ENCODE results near the gene RHOBTB3. TPM values are rescaled to one million over a fixed set of nuclear protein-coding genes. Genes with fewer than 3 reads are reported as not detected.
A peak's percentile ranks its signal among the peaks of the same experiment; 100 is the strongest.

The RHOBTB3 gene
- total RNA-seq, 1 donor = 314 TPM

DNA sequence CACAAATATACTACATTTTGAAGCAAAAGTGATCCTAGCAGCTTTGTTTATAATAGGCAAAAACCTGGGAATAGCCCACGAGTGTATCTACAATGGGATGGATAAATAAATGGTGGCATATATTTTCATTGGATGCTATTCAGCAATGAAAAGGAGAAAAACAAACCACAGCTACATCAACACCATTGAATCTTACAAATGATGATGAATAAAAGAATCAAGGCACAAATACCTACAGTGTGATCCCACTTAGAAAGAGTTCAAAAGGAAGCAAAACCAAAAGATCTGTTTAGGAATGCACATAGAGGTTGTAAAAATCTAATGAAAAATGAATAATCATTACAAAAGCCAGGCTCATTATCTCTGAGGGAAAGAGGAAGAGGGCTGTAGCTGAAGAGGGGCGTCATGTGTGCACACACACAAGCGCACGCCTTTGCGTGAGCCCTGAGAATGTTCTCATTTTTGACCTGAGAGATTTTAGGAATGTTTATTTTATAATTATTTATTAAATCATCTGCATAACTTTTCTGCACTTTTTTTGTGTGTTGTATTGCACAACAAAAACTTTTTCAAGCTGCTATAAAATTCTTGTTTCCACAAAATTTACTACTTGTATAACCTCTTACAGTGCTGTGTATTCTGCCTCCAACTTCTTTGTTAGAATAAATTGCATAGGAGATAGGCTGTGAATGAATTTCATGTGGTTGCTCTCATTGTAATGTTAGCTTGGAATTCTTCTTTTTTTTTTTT is 5.9 kb upstream of the RHOBTB3 start:
- H3K4me1 ChIP-seq (ENCODE audit: insufficient read depth, low read length) = peaks cover 68% of the 10 kb centered on the region
- H3K4me3 ChIP-seq (ENCODE audit: insufficient read depth, low read length) = no peak overlapping the region

DNA sequence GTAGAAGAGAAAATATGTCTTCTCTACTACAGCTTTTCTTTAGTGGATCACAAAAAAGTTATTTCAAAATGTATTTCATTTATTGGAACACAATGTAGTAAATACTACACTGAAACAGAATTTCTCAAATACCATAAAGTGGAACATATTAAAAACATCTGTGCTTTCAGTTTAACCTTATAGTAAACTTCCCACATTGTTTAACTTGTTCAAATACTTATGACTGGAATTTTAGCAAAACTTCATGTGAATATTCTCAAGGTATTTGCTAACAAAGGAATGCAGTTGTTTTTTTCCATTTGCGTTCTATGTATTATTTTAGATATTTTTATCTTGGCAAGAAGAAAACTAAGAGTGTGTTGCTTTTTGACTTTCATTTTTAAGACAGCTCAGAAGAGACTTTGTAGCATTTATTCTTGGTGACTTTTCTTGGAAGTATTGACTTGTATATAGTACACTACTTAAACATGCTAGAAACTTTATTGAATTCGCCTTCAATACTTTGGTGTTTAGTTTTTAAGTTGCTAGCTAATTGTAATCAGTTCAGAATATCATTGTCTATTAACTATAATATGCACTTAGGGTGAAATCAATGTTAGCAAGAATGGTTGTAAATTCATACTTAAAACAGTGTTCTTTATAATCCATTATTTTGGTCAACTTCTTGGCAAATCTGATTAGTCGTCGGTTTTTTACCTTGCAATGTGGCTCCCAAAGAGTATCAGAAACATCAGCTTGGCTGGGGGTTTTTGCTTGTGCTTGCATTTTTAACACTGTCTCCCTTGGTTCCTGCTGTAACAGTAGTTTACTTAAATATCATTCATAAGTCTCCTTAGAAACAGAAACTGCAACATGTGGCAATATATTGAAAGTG is 5.0 kb upstream of the RHOBTB3 start:
- Histone ChIP-seq H3K27me3 (ENCODE audit: insufficient read depth, low read length) (no peaks in the 10 kb centered on the region), H3K79me2 (ENCODE audit: insufficient read depth, low read length) (peaks cover under 1% of the 10 kb centered on the region), H3K4me2 (ENCODE audit: insufficient read depth, low read length) (peak overlapping the region; percentile 72), H3K9me3 (ENCODE audit: low read depth, low read length) (no peaks in the 10 kb centered on the region), H3K36me3 (ENCODE audit: insufficient read depth, low read length) (no peaks in the 10 kb centered on the region), H3K4me1 (ENCODE audit: insufficient read depth, low read length) (peaks cover 69% of the 10 kb centered on the region), H3K4me3 (ENCODE audit: insufficient read depth, low read length) (peak overlapping the region; percentile 37), H2AFZ (ENCODE audit: low read length) (peak overlapping the region; percentile 30), H3K27ac (ENCODE audit: low read depth, low read length) (peak overlapping the region; percentile 87), H4K20me1 (ENCODE audit: insufficient read depth, low read length) (no peaks in the 10 kb centered on the region)
- TF ChIP-seq, protein P1, sequence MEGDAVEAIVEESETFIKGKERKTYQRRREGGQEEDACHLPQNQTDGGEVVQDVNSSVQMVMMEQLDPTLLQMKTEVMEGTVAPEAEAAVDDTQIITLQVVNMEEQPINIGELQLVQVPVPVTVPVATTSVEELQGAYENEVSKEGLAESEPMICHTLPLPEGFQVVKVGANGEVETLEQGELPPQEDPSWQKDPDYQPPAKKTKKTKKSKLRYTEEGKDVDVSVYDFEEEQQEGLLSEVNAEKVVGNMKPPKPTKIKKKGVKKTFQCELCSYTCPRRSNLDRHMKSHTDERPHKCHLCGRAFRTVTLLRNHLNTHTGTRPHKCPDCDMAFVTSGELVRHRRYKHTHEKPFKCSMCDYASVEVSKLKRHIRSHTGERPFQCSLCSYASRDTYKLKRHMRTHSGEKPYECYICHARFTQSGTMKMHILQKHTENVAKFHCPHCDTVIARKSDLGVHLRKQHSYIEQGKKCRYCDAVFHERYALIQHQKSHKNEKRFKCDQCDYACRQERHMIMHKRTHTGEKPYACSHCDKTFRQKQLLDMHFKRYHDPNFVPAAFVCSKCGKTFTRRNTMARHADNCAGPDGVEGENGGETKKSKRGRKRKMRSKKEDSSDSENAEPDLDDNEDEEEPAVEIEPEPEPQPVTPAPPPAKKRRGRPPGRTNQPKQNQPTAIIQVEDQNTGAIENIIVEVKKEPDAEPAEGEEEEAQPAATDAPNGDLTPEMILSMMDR (IDR thresholded peaks at IDR 0.05; ENCODE audit: extremely low read depth, low read depth, low read length) = no peak
- no peak for DNase-seq (ENCODE audit: insufficient read length, low spot score, missing footprints)

More for the DNA sequence above, 5.9 kb upstream of the RHOBTB3 start:
- no peaks in the 10 kb centered on the region for H3K36me3 ChIP-seq (ENCODE audit: insufficient read depth, low read length)
- peak overlapping the region; percentile 87 for H3K27ac ChIP-seq (ENCODE audit: low read depth, low read length)
- TF ChIP-seq, protein P1 (IDR thresholded peaks at IDR 0.05; ENCODE audit: extremely low read depth, low read depth, low read length) = no peak
- no peaks in the 10 kb centered on the region for H3K27me3 ChIP-seq (ENCODE audit: insufficient read depth, low read length)
- no peaks in the 10 kb centered on the region for H3K9me3 ChIP-seq (ENCODE audit: low read depth, low read length)
- H3K4me2 ChIP-seq (ENCODE audit: insufficient read depth, low read length) = peak overlapping the region; percentile 72
- H4K20me1 ChIP-seq (ENCODE audit: insufficient read depth, low read length) = no peaks in the 10 kb centered on the region
- no peaks in the 10 kb centered on the region for H3K79me2 ChIP-seq (ENCODE audit: insufficient read depth, low read length)
- DNase-seq (ENCODE audit: insufficient read length, low spot score, missing footprints) = peak; percentile 66
- H2AFZ ChIP-seq (ENCODE audit: low read length) = no peak overlapping the region

DNA sequence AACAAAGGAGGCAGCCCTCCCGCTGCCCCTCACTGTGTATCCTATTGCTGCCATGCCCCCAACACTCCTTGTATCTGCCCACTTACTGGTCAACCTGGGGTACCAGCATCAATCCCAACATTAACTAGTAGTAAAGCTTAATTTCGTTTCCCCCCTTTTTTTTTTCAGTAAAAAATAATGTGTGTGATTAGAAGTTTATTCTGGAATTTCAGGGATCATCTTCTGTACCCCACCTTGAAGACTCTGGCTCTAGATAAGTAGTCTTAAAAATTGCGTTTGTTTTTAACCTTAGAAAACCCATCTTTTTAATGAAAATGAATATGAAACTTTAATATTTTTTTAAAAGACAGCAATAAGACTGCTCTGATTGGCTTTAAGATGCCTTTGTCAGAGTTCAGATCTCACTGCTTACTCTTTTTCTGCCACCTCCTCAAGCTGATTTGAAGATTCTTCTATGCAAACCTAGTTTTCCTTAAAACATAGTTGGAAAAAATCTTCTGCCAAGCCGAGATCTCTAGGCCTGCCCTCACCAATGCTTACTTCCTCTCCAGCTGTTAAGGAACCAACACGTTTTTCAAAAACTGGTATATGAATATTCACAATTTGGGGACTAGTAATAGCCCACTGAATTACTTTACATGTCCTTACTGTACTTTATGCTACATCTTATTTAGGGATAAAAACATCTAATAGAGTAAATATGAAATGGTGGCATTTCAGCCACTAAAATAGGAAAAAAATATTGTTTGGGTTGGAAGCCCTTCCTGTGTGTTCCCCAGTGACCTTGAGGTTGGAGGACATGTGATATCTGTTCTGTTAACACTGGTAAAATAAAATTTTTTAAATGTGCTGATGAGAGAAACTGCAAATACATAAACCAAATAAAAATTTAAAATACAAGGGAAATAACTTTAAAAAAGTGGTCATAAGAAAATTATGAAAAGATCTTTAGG is 4.0 kb upstream of the RHOBTB3 start:
- Histone ChIP-seq H3K4me3 (ENCODE audit: insufficient read depth, low read length) (peak overlapping the region; percentile 37), H3K36me3 (ENCODE audit: insufficient read depth, low read length) (no peaks in the 10 kb centered on the region), H3K4me2 (ENCODE audit: insufficient read depth, low read length) (peak overlapping the region; percentile 72), H3K4me1 (ENCODE audit: insufficient read depth, low read length) (peaks cover 69% of the 10 kb centered on the region), H4K20me1 (ENCODE audit: insufficient read depth, low read length) (no peaks in the 10 kb centered on the region), H3K79me2 (ENCODE audit: insufficient read depth, low read length) (peaks cover 10% of the 10 kb centered on the region), H3K27ac (ENCODE audit: low read depth, low read length) (peak overlapping the region; percentile 87), H3K9me3 (ENCODE audit: low read depth, low read length) (no peaks in the 10 kb centered on the region), H2AFZ (ENCODE audit: low read length) (peak overlapping the region; percentile 30), H3K27me3 (ENCODE audit: insufficient read depth, low read length) (no peaks in the 10 kb centered on the region)
- TF ChIP-seq, protein P1 (IDR thresholded peaks at IDR 0.05; ENCODE audit: extremely low read depth, low read depth, low read length) = no peak
- DNase-seq (ENCODE audit: insufficient read length, low spot score, missing footprints) = no peak

All from osteoblast (primary cell).